DMS153 treated with DMSO at 0.1 percent for 48 hours (cell line): ENCODE measurements around the gene SLC7A4.
"Not testable (repeated sequence)": the region's sequence is repeated elsewhere in the genome, so short reads cannot be mapped to it uniquely, and the experiment has no call there.

Experiments
- DNase-seq: peaks from one replicate; lab custom pipeline; 2025; ENCODE audit not compliant: unreplicated experiment; lab: John Stamatoyannopoulos, UW

The SLC7A4 gene

DNA sequence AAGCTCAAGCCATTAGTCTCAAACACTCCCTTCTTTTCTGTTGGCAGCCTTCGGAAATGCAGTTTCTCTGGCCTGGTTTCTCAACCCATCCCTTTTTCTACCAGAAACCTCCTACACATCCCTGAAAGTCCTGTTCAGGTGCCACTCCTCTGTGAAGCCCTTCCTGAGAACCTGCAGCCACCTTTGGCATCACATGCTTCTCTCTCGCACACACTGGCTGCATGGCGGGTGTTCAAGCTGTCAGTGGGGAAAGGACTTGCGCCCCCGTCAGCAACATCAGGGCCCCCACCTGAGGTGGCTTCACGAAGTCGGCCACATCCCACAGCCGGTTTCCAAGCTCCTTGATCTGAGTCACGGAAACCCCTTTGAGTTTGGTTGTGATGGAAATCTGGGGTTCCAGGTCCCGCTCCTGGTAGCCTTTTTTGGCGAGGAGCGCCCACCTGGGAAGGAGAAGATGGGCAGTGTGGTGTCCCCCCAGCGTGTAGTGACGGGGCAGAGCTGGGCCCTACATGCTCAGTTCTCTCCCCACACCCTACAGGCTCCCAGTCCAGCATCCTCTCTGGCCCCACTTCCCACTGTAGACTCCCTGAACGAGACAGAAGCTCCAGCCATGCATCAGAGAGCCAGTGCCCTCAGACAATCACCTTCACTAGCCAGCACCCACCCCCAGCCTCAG lies 11.6 kb upstream of the SLC7A4 start:
- DNase-seq: no peak

DNA sequence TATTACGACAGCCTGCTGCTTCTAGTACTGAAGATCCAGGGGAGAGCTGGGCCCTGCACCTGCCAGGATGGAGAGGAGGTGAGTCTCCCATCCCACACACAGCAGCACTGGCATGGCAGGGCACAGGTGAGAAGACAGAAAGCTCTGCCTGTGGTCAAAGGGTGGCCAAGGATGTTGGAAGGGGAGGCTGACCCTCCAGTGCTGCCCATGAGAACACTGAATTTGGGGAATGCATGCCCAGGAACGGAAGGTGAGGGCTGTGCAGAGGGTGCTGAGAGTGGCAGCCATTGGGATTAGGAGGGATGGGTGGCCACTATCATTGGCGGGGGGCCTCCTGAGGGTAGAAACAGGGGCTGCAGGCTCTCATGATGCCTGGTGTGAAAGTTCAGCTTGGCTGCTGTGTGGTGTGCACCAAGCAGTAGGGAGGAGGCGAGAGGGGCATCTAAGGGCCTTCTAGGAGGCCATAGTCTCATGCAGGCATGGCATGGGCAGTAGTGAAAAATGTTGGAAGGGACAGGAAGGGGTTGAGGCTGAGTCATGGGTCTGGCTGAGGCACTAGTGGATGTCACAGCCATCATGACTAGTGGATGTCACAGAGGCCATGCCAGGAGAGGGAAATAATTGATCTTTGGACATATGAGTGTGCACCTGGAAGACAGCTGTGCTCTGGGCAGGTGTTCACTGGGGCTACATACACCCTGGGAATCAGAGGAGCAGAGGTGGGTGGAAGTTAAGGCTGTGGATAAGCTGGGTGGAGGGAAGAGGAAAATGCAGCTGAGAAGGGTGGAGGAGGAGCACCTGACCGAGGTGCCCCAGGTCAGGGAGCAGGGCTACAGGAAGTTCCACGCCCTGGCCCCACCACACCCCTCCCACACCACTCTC lies 10.9 kb upstream of the SLC7A4 start:
- DNase-seq: no peak

DNA sequence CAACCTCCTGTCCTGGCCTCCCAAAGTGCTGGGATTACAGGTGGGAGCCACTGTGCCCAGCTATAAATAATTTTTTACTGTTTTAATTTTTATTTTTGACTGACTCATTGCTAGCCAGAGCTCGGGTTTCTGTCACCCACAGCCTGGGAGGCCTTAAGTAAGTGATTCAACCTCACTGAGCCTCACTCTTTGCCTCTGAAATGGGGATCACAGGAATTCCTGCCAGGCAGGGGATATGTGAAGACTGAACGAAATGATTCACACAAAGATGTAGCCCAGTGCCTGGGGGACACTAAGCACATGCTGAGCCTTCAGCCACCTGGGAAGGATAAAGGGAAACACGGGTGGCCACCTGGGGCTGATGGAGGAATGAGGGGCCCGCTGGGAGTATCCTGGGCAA lies 9.6 kb upstream of the SLC7A4 start:
- no peak for DNase-seq

DNA sequence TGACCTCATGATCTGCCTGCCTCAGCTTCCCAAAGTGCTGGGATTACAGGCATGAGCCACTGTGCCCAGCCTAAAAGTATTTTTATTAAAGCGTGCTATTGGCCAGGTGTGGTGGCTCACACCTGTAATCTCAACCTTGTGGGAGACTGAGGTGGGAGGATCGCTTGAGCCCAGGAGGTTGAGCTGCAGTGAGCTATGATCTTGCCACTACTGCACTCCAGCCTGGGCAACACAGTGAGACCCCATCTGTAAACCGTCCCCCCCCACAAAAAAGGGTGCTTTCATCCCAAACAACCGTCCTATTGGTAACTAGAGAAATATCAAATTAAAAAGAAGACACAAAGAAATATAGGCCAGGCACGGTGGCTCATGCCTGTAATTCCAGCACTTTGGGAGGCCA lies 6.8 kb upstream of the SLC7A4 start:
- not testable (repeated sequence) for DNase-seq

DNA sequence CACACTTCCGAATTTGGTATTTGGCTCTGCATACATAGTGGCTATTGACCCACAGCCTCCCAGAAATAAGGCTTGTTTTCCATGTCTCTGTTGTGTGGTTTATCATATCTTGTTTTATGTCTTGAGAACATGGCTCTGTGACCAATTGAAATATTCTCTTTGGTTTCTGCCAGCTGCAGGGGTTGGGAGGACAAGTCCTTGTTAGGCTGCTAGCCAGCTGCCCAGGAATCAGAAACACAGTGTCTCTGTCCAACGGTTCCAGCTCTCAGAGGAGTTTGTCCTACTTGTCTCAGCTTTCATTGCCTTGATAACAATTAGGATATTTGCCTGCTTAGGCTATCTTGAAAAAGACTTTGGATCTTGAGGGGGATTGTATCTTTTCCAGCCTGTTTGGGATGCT lies 6.0 kb upstream of the SLC7A4 start:
- DNase-seq: no peak

DNA sequence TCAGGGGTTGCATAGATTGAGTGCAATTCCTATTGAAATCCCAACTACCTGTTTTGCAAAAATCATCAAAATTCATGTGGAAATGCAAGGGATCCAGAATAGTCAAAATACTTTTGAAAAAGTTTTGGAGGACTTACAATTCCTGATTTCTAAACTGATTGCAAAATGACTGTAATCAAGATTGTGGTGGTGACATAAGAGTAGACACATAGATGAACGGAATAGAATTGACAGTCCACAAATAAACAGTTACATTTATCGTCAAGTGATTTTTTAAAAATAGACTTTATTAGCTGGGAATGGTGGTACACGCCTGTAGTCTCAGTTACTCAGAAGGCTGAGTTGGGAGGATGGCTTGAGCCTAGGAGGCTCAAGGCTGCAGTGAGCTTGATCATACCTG lies 2.6 kb upstream of the SLC7A4 start:
- DNase-seq: no peak

DNA sequence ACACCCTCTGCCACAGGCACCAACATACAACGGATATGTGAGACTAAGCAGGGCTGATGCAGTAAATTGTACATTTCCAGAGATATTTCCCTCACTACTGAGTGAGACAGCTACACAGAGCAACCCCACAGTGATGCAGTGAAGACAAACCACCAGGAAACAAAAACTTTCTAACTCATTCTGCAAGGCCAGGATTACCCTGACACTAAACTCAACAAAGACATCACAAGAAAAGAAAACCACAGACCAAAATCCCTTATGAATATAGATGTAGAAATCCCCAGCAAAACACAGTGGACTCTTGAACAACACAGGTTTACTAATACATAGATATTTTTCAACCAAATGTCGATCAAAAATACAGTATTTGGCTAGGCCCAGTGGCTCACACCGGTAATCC lies 1.5 kb upstream of the SLC7A4 start:
- no peak for DNase-seq

DNA sequence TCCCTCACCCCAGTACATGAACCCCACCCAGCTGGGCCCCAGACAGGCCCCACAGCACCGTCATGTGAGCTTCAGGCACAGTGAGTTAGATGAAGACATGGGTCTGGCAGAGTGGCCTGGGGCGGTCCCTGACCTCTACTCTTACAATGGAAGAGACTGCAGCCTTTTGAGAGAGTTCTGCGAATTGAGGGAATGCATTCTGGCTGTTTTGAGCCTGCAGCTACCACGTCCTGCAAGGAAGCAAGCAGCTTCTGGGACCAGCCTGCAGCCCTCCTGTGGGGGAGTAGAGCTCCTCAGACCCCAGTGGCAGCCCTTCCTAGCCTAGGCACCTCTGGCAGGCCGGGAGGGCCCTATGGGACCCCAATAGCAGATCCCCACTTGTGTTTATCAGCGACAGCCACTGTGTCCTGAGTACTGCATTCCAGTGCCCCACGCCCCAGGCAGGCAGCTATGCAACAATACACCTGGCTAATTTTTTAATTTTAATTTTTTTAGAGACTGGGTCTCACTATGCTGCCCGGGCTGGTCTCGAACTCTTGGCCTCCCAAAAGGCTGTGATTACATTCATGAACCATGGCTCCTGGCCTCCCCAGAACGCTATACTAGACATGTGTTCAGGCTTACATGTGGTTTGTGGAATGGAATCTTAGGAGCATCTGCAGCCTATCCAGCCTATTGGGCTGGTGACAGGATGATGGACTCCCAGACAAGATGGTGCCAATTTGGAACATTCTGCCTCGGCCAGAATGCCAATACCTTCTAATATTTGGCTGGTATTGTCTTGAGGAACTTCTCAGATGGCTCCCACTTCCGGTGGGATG lies 717 bp upstream of the SLC7A4 start:
- DNase-seq: no peak

DNA sequence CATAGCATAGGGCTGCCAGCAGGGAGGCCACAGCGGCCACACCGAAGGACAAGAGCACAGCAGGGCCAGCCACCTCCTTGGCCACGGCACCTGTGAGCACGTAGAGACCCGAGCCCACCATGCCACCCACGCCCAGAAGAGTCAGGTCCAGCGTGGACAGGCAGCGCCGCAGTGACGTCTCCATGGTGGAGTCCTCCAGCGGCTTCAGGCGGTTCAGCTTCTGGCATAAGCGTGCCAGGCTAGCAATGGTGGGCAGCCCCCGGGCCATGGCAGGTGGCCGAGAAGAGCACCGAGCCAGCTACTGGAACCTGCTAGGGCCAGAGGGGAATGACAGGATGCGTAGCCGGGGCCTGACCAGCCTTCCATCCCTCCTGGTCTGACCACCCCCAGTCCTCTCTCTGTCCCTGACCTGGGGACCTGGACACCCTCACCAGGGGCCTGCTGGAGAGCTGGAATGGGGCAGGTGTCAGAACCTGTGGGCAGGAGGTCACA lies 770 bp downstream of the SLC7A4 start:
- no peak for DNase-seq

DNA sequence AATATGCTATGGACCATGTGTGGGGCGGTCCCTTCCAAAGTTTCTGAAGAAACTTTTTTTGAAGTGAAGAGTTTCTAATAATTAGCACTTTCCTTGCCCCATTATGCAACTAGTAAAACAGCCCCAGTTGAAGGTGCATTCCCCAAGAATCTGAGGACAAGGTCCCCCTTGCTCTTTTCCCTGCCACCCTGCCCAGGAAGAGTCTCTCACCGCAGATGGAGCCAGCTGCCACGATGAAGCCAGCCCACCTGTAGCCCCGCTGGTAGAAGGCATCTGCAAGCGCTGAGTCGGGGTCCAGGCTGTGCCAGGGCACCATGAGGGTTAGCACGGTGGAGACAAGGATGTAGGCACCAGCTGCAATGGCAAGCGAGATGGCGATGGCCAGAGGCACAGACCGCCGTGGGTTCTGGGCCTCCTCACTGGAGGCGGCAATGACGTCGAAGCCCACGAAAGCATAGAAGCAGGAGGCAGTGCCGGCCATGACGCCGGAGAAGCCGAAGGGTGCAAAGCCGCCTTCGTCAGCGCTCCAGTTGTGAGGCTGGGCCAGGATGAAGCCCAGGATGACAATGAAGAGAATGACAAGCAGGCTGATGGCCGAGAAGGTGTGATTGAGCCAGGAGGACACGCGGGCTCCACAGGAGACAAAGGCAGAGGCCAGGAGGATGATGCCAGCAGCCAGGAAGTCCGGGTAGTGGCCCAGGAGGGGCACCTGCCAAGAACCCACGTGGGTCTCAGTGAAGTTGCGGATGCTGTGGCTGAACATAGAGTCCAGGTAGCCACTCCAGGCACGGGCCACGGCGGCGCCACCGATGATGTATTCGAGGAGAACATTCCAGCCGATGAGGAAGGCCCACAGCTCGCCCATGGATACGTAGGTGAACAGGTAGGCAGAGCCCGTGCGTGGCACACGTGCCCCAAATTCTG lies 1.5 kb downstream of the SLC7A4 start:
- no peak for DNase-seq

DNA sequence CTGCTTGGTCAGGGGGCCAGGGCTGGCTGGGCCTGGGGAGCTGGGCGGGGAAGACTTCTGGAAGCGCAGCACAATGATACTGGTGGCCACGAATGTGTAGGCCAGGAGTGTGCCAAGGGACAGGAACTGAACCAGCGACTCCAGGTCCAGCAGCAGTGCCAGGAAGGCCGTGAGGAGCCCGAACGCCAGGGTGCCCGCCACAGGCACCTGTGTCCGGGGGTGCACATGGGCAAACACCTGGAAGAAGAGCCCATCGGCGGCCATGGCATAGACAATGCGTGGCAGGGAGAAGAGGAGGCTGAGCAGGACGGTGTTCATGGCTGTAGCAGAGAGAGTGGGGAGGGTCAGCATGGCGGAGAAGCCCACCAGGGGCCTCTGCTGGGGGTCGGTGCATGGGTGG lies 2.3 kb downstream of the SLC7A4 start:
- no peak for DNase-seq

DNA sequence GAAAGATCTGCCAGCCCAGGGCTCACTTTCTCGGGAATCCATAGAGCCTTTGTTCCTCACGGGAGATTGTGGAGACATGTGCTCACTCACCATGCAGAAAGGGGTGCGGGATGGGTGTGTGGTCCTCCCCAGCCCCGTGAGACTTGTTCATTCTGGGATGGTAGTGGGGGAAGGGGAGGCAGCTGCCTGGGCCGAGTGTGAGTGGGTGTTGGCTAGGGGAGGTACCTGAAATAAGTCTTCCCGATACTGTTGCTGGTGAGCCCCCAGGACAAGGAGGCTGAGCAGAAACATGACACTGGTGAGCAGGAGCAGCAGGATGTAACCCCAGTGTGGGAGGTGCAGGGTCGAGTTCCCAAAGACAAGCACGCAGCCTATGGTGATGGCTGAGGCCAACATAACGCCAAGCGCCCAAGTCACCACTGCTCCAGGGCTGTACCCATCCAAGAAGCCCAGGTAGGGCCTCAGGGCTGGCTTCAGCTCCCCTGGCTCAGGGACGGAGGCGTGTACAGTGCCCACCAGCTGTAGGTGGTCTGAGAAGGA lies 2.8 kb downstream of the SLC7A4 start:
- no peak for DNase-seq

DNA sequence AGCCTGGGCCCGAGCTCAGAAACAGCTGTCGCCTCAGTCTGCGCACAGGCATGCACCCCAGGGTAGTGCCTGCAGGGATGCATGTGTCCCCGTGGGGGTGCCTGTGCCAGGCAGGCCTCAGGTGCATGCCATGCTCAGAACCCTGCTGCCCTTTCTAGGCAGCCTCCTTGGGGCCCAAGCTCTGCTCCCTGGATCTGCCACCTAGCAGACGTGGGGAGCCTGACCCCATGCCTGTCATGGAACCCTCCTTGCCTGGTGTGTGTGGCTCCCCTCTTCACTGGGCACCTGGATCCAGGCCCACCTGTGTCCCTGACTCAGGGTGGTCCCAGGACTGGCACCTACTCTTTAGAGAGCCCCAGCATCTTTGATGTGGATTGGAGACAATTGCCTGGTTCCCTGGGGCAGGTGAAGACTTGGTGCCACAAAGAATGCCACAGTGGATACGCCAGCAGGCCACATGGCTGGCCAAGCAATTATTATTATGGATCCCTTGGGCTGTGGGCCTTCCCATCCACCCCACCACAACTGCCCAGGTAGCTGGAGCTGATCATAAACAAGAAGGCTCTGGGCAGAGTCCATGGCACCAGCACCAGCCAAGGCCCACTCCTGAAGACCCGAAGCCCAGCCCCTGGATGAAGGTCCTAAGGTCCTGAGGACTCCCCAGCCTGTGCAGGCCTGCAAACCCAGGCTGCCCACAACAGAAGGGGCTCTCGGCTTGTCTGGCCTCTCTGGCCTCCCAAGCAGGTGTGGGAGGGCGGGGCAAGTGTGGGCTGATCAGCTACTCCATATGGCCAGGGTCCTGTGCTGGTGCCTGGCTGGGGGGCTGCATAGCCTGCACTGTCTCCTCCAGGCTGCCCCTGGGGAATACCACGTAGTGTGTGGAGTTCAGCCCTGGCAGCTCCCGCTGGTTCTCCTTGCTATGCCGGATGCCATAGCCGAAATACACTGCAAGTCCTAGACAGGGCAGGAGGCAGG lies 3.8 kb downstream of the SLC7A4 start:
- no peak for DNase-seq

DNA sequence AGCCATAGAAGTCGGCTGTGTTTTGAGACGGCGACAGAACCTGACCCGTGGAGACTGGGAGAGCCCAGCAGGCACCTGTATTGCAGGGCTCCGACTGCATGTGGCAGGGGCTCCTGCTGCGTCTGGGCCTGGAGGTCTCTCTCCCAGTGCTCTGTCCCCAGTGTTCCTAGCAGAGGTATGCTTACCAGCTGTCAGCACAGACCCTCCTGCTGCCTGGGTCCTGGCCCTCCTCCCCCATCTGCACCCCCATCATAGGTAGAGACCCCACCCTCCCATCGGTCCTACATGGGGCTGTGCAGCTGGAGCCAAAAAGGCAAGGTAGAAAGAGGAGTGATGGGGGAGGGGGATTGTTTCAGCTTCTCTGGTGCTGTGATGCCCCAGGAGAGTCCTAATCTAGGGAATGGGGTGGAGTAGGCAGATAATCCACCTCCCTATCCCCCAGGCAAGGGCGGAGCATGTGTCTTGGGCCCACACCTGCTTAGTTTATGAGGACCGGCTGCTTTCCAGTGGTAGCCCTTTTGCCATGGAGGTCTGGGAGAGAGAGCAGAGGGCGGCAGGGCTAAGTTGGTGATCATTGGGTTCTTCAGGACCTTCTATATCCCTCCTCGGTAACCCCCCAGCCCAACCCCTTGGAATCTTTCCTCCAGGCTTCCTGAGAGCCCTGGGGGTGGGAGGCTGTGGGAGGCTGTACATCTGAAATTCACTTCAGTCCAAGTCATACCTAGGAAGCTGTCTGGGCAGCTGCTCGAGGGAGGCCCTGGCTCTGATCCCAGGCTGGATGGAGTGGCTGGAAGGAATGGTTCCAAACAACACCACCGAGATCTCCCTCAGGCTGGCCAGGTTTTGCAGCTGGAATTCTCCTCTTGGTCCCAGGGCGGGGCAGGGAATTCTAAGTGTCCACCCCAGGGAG lies 5.3 kb downstream of the SLC7A4 start:
- no peak for DNase-seq

DNA sequence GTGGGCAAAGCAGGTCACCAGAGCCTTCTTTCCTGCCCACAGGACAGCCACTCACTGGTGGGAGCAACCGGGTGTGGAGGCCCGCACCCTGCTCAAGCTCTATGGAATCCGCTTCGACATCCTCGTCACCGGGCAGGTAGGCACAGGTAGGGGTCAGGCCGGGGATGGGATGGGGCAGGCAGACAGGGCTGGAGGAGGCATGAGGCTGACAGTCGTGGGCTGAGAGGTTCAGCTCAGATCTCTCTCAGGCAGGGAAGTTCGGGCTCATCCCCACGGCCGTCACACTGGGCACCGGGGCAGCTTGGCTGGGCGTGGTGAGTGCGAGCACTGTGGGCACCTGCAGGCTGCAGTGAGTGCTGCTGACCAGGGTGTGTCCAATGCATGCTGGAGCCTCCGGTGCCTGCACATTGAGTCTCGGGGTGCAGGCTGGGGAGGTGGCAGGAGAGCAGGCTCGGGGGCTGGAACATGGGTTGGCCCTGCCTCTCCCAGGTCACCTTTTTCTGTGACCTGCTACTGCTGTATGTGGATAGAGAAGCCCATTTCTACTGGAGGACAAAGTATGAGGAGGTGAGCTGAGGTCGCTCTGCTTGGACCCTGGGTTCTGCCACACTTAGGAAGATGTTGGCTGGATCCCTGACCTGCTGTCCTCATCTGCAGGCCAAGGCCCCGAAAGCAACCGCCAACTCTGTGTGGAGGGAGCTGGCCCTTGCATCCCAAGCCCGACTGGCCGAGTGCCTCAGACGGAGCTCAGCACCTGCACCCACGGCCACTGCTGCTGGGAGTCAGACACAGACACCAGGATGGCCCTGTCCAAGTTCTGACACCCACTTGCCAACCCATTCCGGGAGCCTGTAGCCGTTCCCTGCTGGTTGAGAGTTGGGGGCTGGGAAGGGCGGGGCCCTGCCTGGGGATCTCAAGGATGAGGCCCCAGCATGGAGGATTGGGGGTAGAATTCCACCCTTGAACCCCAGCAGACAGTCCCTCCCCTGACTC lies 6.3 kb downstream of the SLC7A4 start:
- DNase-seq: no peak

DNA sequence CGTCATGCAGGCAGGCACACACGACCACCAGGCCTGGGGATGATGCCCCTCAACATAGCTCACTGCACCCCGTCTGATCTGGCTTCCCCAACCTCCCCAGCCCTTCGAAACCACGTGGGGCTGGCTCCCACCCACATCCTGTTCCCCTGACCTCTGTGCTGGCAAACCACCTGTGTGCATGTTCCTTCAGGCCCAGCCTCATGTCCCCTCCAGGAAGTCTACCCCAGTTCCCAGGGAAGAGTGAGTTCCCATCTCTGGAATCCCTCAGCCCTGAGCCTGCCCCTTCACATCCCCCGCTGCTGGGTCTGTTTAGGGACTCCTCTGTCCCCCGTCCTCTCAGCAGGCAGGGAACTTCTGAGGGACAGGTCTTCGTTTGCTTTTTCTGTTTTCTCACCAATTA lies 7.1 kb downstream of the SLC7A4 start:
- no peak for DNase-seq
